H1 (cell line): ENCODE measurements around the gene CSRNP3. TPM values are rescaled to one million over a fixed set of nuclear protein-coding genes. Genes with fewer than 3 reads are reported as not detected.

Experiments used
- CTCF ChIA-PET: fragments of 300-600 bp; sonication (Branson Sonifier 250); formaldehyde crosslinking; loops from one replicate; lab custom pipeline; 2021; ENCODE audit not compliant: partially characterized antibody; lab: Charles Lee
- POLR2A ChIA-PET: fragments of 300-600 bp; sonication (Branson Sonifier 250); formaldehyde crosslinking; loops from one replicate; lab custom pipeline; 2021; ENCODE audit warnings: inconsistent platforms; ENCODE audit not compliant: partially characterized antibody; lab: Charles Lee
- DNase-seq, 2 experiments: peaks; one replicate each; pipeline versions ENCODE4 v3.0.0 to v3.0.0-alpha.2; 2010 to 2022; ENCODE audit warnings: low spot score in 2 of 2, low read depth in 1 of 2, mixed read lengths in 1 of 2
- FAIRE-seq: peaks from 2 replicates; lab custom pipeline; 2011; peaks lifted over from hg19 to GRCh38; lab: Jason Lieb, UNC
- H2AFZ ChIP-seq: 2 replicates; pipeline ENCODE4 v1.8.1; 2012; ENCODE audit warnings: low read length, inconsistent platforms
- H2AK5ac ChIP-seq: 2 replicates; pipeline ENCODE4 v1.6.1; 2013; ENCODE audit warnings: low read depth, low read length
- H2BK120ac ChIP-seq: replicated peaks from 2 replicates; pipeline ENCODE3; 2013; ENCODE audit warnings: low read depth, low read length, inconsistent platforms
- H2BK12ac ChIP-seq: 2 replicates; pipeline ENCODE4 v1.6.1; 2013; ENCODE audit warnings: low read depth, low read length
- H2BK15ac ChIP-seq: 2 replicates; pipeline ENCODE4 v1.6.1; 2013; ENCODE audit warnings: low read length
- H2BK20ac ChIP-seq: 2 replicates; pipeline ENCODE4 v1.6.1; 2013; ENCODE audit warnings: low read length
- H2BK5ac ChIP-seq: 2 replicates; pipeline ENCODE4 v1.6.1; 2013; ENCODE audit warnings: low read depth, low read length
- H3K14ac ChIP-seq: 2 replicates; pipeline ENCODE4 v1.6.1; 2013; ENCODE audit warnings: inconsistent platforms; ENCODE audit not compliant: insufficient read length
- H3K18ac ChIP-seq: 2 replicates; pipeline ENCODE4 v1.6.1; 2013; ENCODE audit warnings: low read length; ENCODE audit errors: extremely low read depth
- H3K23ac ChIP-seq: 2 replicates; pipeline ENCODE4 v1.6.1; 2013; ENCODE audit warnings: inconsistent platforms; ENCODE audit not compliant: insufficient read length
- H3K23me2 ChIP-seq: 2 replicates; pipeline ENCODE4 v1.6.1; 2013; ENCODE audit warnings: low read depth, low read length
- H3K27ac ChIP-seq: 2 replicates; pipeline ENCODE4 v1.6.1; 2011; ENCODE audit warnings: low read depth, low read length, inconsistent platforms
- H3K27me3 ChIP-seq, 4 experiments: replicated peaks in 1 of 4; 1 replicate in 1 of 4; 2 replicates in 3 of 4; pipeline versions ENCODE4 v1.6.1 to v1.8.1; 2011 to 2013; ENCODE audit warnings: low read length in 3 of 4, mild to moderate bottlenecking in 3 of 4, inconsistent platforms in 2 of 4, mixed read lengths in 2 of 4, moderate library complexity in 1 of 4; ENCODE audit not compliant: control insufficient read depth in 3 of 4, insufficient read depth in 3 of 4; ENCODE audit errors: extremely low read depth in 1 of 4
- H3K36me3 ChIP-seq, 4 experiments: 2 replicates each; pipeline versions ENCODE4 v1.6.1 to v1.8.1; 2011 to 2013; ENCODE audit warnings: mild to moderate bottlenecking in 4 of 4, low read length in 3 of 4, moderate library complexity in 2 of 4, control low read depth in 1 of 4, inconsistent platforms in 1 of 4; ENCODE audit not compliant: insufficient read depth in 4 of 4, control insufficient read depth in 2 of 4
- H3K4ac ChIP-seq: replicated peaks from 2 replicates; pipeline ENCODE3; 2013; ENCODE audit warnings: low read length, low read depth, mixed read lengths, inconsistent platforms; ENCODE audit not compliant: insufficient read length
- H3K4me1 ChIP-seq, 4 experiments: replicated peaks in 1 of 4; 1 replicate in 1 of 4; 2 replicates in 3 of 4; pipeline versions ENCODE4 v1.6.1 to v1.8.1; 2011 to 2013; ENCODE audit warnings: low read length in 3 of 4, inconsistent platforms in 2 of 4, mixed read lengths in 1 of 4; ENCODE audit not compliant: insufficient read depth in 4 of 4, control insufficient read depth in 3 of 4
- H3K4me2 ChIP-seq, 2 experiments: 2 replicates each; pipeline versions ENCODE4 v1.6.1 to v1.8.1; 2011 to 2013; ENCODE audit warnings: low read depth in 2 of 2, low read length in 2 of 2, control low read depth in 1 of 2, inconsistent platforms in 1 of 2, mild to moderate bottlenecking in 1 of 2; ENCODE audit not compliant: insufficient read depth in 1 of 2
- H3K4me3 ChIP-seq, 4 experiments: fragments of 200-600, 300-600 bp in 1 of 4; sonication (generic), shearing (Covaris generic), sonication (Bioruptor Twin) in 1 of 4; 2 replicates each; pipeline versions ENCODE4 v1.5.1 to v1.8.1; 2011 to 2016; ENCODE audit warnings: low read length in 4 of 4, low read depth in 3 of 4, control low read depth in 2 of 4, inconsistent platforms in 2 of 4, mild to moderate bottlenecking in 2 of 4, mixed read lengths in 1 of 4, moderate library complexity in 1 of 4; ENCODE audit not compliant: insufficient read depth in 2 of 4; ENCODE audit errors: extremely low read depth in 1 of 4
- H3K56ac ChIP-seq: replicated peaks from 2 replicates; pipeline ENCODE3; 2013; ENCODE audit warnings: low read depth, mild to moderate bottlenecking, mixed read lengths, low read length, inconsistent platforms; ENCODE audit not compliant: insufficient read length
- H3K79me1 ChIP-seq: 2 replicates; pipeline ENCODE4 v1.6.1; 2013; ENCODE audit warnings: low read depth, low read length, control low read depth
- H3K79me2 ChIP-seq, 2 experiments: 2 replicates each; pipeline versions ENCODE4 v1.6.1 to v1.8.1; 2012 to 2013; ENCODE audit warnings: low read length in 2 of 2, mild to moderate bottlenecking in 2 of 2, inconsistent platforms in 1 of 2; ENCODE audit not compliant: insufficient read depth in 2 of 2, control insufficient read depth in 1 of 2
- H3K9ac ChIP-seq, 4 experiments: replicated peaks in 1 of 4; 1 replicate in 1 of 4; 2 replicates in 3 of 4; pipeline versions ENCODE4 v1.6.1 to v1.8.1; 2011 to 2013; ENCODE audit warnings: low read depth in 3 of 4, low read length in 3 of 4, control low read depth in 2 of 4, mild to moderate bottlenecking in 2 of 4, moderate library complexity in 2 of 4, inconsistent platforms in 1 of 4; ENCODE audit errors: extremely low read depth in 1 of 4
- H3K9me3 ChIP-seq, 2 experiments: 2 replicates each; pipeline versions ENCODE4 v1.6.1 to v1.8.1; 2012 to 2013; ENCODE audit warnings: mild to moderate bottlenecking in 2 of 2, moderate library complexity in 2 of 2, control low read depth in 1 of 2, inconsistent platforms in 1 of 2, low read depth in 1 of 2, low read length in 1 of 2, mixed read lengths in 1 of 2; ENCODE audit not compliant: insufficient read depth in 2 of 2
- H4K20me1 ChIP-seq, 2 experiments: replicated peaks in 1 of 2; 2 replicates each; pipeline versions ENCODE3 to v1.8.1; 2011 to 2013; ENCODE audit warnings: inconsistent platforms in 2 of 2, low read length in 2 of 2, mild to moderate bottlenecking in 1 of 2; ENCODE audit not compliant: insufficient read depth in 2 of 2, control insufficient read depth in 1 of 2
- H4K5ac ChIP-seq: 2 replicates; pipeline ENCODE4 v1.6.1; 2013; ENCODE audit warnings: low read length, low read depth, mixed read lengths, inconsistent platforms; ENCODE audit not compliant: insufficient read length
- H4K8ac ChIP-seq: 2 replicates; pipeline ENCODE4 v1.8.0; 2013; ENCODE audit warnings: mild to moderate bottlenecking, moderate library complexity, low read length, inconsistent platforms; ENCODE audit not compliant: insufficient read depth; ENCODE audit errors: extremely low read depth
- H4K91ac ChIP-seq: replicated peaks from 2 replicates; pipeline ENCODE3; 2013; ENCODE audit warnings: low read length, mixed read lengths, inconsistent platforms; ENCODE audit not compliant: insufficient read length
- CTBP2 ChIP-seq: IDR thresholded peaks from 2 replicates; pipeline ENCODE4 v1.7.0; 2011; ENCODE audit warnings: borderline replicate concordance, mild to moderate bottlenecking, moderate library complexity, mixed read lengths, low read length; ENCODE audit not compliant: insufficient read depth, insufficient read length
- KDM5A ChIP-seq: fragments of 200-600 bp; IDR thresholded peaks from 2 replicates; pipeline ENCODE4 v1.7.1; 2012; ENCODE audit warnings: mild to moderate bottlenecking, low read length, inconsistent platforms, mixed read lengths
- TAF1 ChIP-seq: IDR thresholded peaks from 2 replicates; pipeline ENCODE4 v1.6.1; 2011; ENCODE audit warnings: mild to moderate bottlenecking, low read depth, low read length
- ZNF274 ChIP-seq: IDR thresholded peaks from 2 replicates; pipeline ENCODE4 v1.7.0; 2012; ENCODE audit warnings: low read length, borderline replicate concordance; ENCODE audit errors: extremely low read depth
- WGBS, 2 experiments: shearing (Covaris generic) in 1 of 2; methylation state at CpG; one replicate each; pipeline versions ENCODE4 v1.1.6 to v1.1.7; 2013 to 2015; ENCODE audit warnings: low lambda C conversion rate in 2 of 2, mixed read lengths in 2 of 2, inconsistent platforms in 1 of 2, low coverage in 1 of 2, missing lambda C conversion rate in 1 of 2; ENCODE audit not compliant: insufficient replicate concordance in 2 of 2, insufficient coverage in 1 of 2, insufficient read length in 1 of 2; ENCODE audit errors: extremely low coverage in 1 of 2, missing lambda C conversion rate in 1 of 2; 5-methylcytosine and 5-hydroxymethylcytosine counted together
- polyA plus RNA-seq, 7 experiments: library from polyadenylated mRNA; depleted of rRNA in 3 of 7; stranded (reverse) in 5 of 7; unstranded in 2 of 7; fragments of >200 nt in 5 of 7; fragments of 200-250 nt in 2 of 7; gene quantifications; 1 replicate in 5 of 7; 2 replicates in 1 of 7; 4 replicates in 1 of 7; pipeline versions ENCODE4 v1.2.1 to v1.2.3, GENCODE V29; 2011 to 2013; ENCODE audit warnings: missing spikeins in 2 of 7, mixed read lengths in 2 of 7
- total RNA-seq: library from RNA; stranded (reverse); fragmentation: NEBNext Ultra II Directional; extraction: Animal tissue kit (Norgen Biotek cat#: 25700); gene quantifications from 2 replicates; pipeline ENCODE4 v1.2.1, GENCODE V29; 2021

The CSRNP3 gene
- total and polyA plus RNA-seq, 2 of the 8 experiments (the other 6 are each of a cell fraction or from before 2014, with no cell fraction given): 1.3 to 6.5 TPM

GRCh38 chr2:165423081-165423480, 46.4 kb upstream of the CSRNP3 start:
- H3K27ac ChIP-seq: no peak overlapping the region
- H4K8ac ChIP-seq: no peak overlapping the region
- no peak for TF ChIP-seq ZNF274
- TF ChIP-seq KDM5A: no peak
- TF ChIP-seq CTBP2: no peak
- no peak for TF ChIP-seq TAF1
- ChIA-PET POLR2A (no interaction called here), CTCF (interaction anchor here (1.5 kb wide), 1 partner anchor 10 kb away, joined by 9 read pairs; no protein-coding TSS in a partner anchor)
- no peak overlapping the region for H3K4ac ChIP-seq
- DNase-seq: no peak
- no peak overlapping the region for H3K9ac ChIP-seq
- H3K23me2 ChIP-seq: no peaks in the 10 kb centered on the region
- H2BK15ac ChIP-seq: no peak overlapping the region
- no peak overlapping the region for H2AFZ ChIP-seq
- no peaks in the 10 kb centered on the region for H3K27me3 ChIP-seq
- H3K14ac ChIP-seq: no peak overlapping the region
- H3K18ac ChIP-seq: no peak overlapping the region
- H3K23ac ChIP-seq: no peak overlapping the region
- H2AK5ac ChIP-seq: no peak overlapping the region
- H3K36me3 ChIP-seq: no peaks in the 10 kb centered on the region
- no peaks in the 10 kb centered on the region for H3K79me2 ChIP-seq
- peaks cover 8 to 17% of the 10 kb centered on the region in 2 experiments; a peak in 3 of 4 replicates for H3K9me3 ChIP-seq
- no peak overlapping the region for H4K5ac ChIP-seq
- H2BK120ac ChIP-seq: no peak overlapping the region
- 95% methylated on average over 3 of the region's 3 CpGs; no CpG with 5 or more reads in 1 of the 2 experiments for WGBS, 2 experiments
- 0 out of 2 replicates have a peak overlapping the region, but pooled peaks have one; percentile 64 for H2BK12ac ChIP-seq
- H2BK5ac ChIP-seq: peak overlapping the region; percentile 69; the same call in 1 of the 2 replicates
- no peak overlapping the region for H3K4me2 ChIP-seq
- no peak for FAIRE-seq
- H2BK20ac ChIP-seq: peak overlapping the region; percentile 96
- H3K56ac ChIP-seq: no peak overlapping the region
- peak overlapping the region; percentile 80 for H4K91ac ChIP-seq
- no peak overlapping the region for H3K4me3 ChIP-seq
- peaks cover 0 to 2% (median 0%) of the 10 kb centered on the region in 4 experiments; a peak in 1 of 7 replicates for H3K4me1 ChIP-seq
- no peaks in the 10 kb centered on the region for H4K20me1 ChIP-seq
- no peaks in the 10 kb centered on the region for H3K79me1 ChIP-seq
